Measurements from ENCODE around the gene HTRA1.

- no peak for TF ChIP-seq CTCF (IDR thresholded peaks at IDR 0.05)
- no peak for TF ChIP-seq POLR2AphosphoS5 (IDR thresholded peaks at IDR 0.05; ENCODE audit: low read depth, low read length)
Observed at GRCh38 chr10:122560279-122560804, 99.0 kb downstream of the HTRA1 start, which contains the start of gene DMBT1.
